ENCODE results near the gene ACP6. TPM values are rescaled to one million over a fixed set of nuclear protein-coding genes. Genes with fewer than 3 reads are reported as not detected.
A peak's percentile ranks its signal among the peaks of the same experiment; 100 is the strongest.

ACP6 gene
- total RNA-seq, 2 donors from 2014 or later = 10.8 to 11.4 TPM

GRCh38 chr1:147640553-147641165 is 29.7 kb downstream of the ACP6 start:
- no peak overlapping the region for H3K4me3 ChIP-seq
- peaks cover 3% of the 10 kb centered on the region for H3K36me3 ChIP-seq
- ATAC-seq (ENCODE audit: insufficient number of reproducible peaks, low FRiP score, low read depth) (no peak), DNase-seq (ENCODE audit: low spot score) (no peak)
- H3K27ac ChIP-seq = no peak overlapping the region
- peaks cover 0 to 4% of the 10 kb centered on the region in 2 donors for H3K4me1 ChIP-seq (ENCODE audit: control insufficient read depth in 1 of 2, low read depth in 2 of 2)
- H3K9me3 ChIP-seq = no peaks in the 10 kb centered on the region
- H3K27me3 ChIP-seq (replicated peaks; ENCODE audit: insufficient read depth) = no peaks in the 10 kb centered on the region
- TF ChIP-seq CTCF (IDR thresholded peaks at IDR 0.05) = peak; percentile 59

GRCh38 chr1:147636314-147636713 is 34.0 kb downstream of the ACP6 start:
- no peak for ATAC-seq (ENCODE audit: insufficient number of reproducible peaks, low FRiP score, low read depth)
- TF ChIP-seq CTCF (IDR thresholded peaks at IDR 0.05) = no peak
- H3K27ac ChIP-seq = no peak overlapping the region
- H3K9me3 ChIP-seq = no peaks in the 10 kb centered on the region
- no peaks in the 10 kb centered on the region for H3K27me3 ChIP-seq (replicated peaks; ENCODE audit: insufficient read depth)
- no peak for DNase-seq (ENCODE audit: low spot score)
- H3K36me3 ChIP-seq = no peaks in the 10 kb centered on the region
- no peak overlapping the region for H3K4me3 ChIP-seq
- peaks cover 0 to 4% of the 10 kb centered on the region in 2 donors for H3K4me1 ChIP-seq (ENCODE audit: control insufficient read depth in 1 of 2, low read depth in 2 of 2)

- no peak for DNase-seq (ENCODE audit: low spot score)
- no peak overlapping the region for H3K4me3 ChIP-seq
- no peak for TF ChIP-seq CTCF (IDR thresholded peaks at IDR 0.05)
- no peaks in the 10 kb centered on the region for H3K27me3 ChIP-seq (replicated peaks; ENCODE audit: insufficient read depth)
- H3K36me3 ChIP-seq = no peaks in the 10 kb centered on the region
- no peak for ATAC-seq (ENCODE audit: insufficient number of reproducible peaks, low FRiP score, low read depth)
- no peaks in the 10 kb centered on the region for H3K4me1 ChIP-seq (ENCODE audit: control insufficient read depth in 1 of 2, low read depth in 2 of 2)
- no peaks in the 10 kb centered on the region for H3K9me3 ChIP-seq
- H3K27ac ChIP-seq = no peak overlapping the region
These were observed 35.0 kb downstream of the ACP6 start for GRCh38 chr1:147635342-147635741.

GRCh38 chr1:147634645-147635044 is 35.7 kb downstream of the ACP6 start:
- no peaks in the 10 kb centered on the region for H3K36me3 ChIP-seq
- DNase-seq (ENCODE audit: low spot score) = no peak
- no peaks in the 10 kb centered on the region for H3K9me3 ChIP-seq
- H3K27me3 ChIP-seq (replicated peaks; ENCODE audit: insufficient read depth) = no peaks in the 10 kb centered on the region
- no peak for ATAC-seq (ENCODE audit: insufficient number of reproducible peaks, low FRiP score, low read depth)
- no peak overlapping the region for H3K27ac ChIP-seq
- no peak for TF ChIP-seq CTCF (IDR thresholded peaks at IDR 0.05)
- H3K4me1 ChIP-seq (ENCODE audit: control insufficient read depth in 1 of 2, low read depth in 2 of 2) = no peaks in the 10 kb centered on the region
- no peak overlapping the region for H3K4me3 ChIP-seq

GRCh38 chr1:147633759-147634158 is 36.6 kb downstream of the ACP6 start:
- no peak for TF ChIP-seq CTCF (IDR thresholded peaks at IDR 0.05)
- H3K9me3 ChIP-seq = no peaks in the 10 kb centered on the region
- ATAC-seq (ENCODE audit: insufficient number of reproducible peaks, low FRiP score, low read depth) = no peak
- H3K36me3 ChIP-seq = no peaks in the 10 kb centered on the region
- no peak for DNase-seq (ENCODE audit: low spot score)
- H3K4me3 ChIP-seq = no peak overlapping the region
- no peak overlapping the region for H3K27ac ChIP-seq
- H3K4me1 ChIP-seq (ENCODE audit: control insufficient read depth in 1 of 2, low read depth in 2 of 2) = no peaks in the 10 kb centered on the region
- H3K27me3 ChIP-seq (replicated peaks; ENCODE audit: insufficient read depth) = no peaks in the 10 kb centered on the region

All from thoracic aorta (tissue), 2 donors.